NCI-H1105 (cell line): ENCODE data around the gene TIMM17A.

ENCODE experiments used
- DNase-seq: peaks from one replicate; lab custom pipeline; 2025; lab: John Stamatoyannopoulos, UW

TIMM17A gene

DNA sequence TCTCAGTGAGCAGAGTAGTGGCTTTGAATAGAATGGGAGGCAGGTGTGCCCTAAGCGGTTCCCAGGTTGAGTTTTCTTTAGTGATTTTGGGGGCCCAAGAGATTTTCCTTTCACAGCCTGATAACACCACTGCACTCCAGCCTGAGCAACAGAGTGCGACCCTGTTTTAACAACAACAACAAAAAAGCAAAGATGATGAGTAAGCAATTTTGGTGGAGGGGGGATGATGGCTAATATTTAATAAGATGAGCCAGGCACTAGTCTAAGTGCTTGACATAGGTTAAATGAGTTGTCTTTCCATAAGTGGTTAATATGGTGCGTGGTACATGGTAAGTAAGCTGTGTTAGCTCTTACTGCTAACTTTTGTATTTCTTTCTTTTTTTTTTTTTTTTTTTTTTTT is 29.1 kb downstream of the TIMM17A start:
- no peak for DNase-seq

DNA sequence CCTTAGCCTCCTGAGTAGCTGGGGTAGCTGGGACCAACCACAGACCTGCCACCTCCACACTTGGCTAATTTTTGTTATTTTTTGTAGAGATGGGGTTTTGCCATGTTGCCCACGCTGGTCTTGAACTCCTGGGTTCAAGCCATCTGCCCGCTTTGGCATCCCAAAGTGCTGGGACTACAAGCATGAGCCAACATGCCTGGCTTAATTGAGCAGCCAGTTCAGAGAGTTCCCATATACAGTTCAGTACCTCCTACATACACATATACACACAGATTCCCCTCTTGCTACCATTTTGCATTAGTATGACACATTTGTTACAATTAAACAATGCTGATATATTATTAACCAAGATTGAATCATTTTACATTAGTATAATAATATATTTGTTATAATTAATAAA is 30.1 kb downstream of the TIMM17A start:
- no peak for DNase-seq

DNA sequence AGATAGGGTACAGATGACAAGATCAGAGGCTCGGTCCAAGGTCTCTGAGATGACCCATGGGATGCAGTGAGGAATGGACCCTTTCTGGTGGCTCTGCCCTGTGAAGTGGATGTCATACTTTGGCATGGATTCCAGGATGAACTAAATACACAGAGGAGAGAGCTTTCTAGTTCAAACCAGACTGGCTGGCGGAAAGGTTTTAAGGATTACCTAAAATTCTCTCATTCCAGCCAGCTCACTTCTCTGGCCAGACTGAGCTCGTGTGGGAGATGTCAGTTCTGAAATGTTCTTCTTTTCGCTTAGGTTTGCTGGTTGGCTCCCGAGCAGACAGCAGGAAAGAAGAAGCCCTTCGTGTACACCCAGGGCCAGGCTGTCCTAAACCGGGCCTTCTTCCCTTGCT is 33.3 kb downstream of the TIMM17A start:
- no peak for DNase-seq

DNA sequence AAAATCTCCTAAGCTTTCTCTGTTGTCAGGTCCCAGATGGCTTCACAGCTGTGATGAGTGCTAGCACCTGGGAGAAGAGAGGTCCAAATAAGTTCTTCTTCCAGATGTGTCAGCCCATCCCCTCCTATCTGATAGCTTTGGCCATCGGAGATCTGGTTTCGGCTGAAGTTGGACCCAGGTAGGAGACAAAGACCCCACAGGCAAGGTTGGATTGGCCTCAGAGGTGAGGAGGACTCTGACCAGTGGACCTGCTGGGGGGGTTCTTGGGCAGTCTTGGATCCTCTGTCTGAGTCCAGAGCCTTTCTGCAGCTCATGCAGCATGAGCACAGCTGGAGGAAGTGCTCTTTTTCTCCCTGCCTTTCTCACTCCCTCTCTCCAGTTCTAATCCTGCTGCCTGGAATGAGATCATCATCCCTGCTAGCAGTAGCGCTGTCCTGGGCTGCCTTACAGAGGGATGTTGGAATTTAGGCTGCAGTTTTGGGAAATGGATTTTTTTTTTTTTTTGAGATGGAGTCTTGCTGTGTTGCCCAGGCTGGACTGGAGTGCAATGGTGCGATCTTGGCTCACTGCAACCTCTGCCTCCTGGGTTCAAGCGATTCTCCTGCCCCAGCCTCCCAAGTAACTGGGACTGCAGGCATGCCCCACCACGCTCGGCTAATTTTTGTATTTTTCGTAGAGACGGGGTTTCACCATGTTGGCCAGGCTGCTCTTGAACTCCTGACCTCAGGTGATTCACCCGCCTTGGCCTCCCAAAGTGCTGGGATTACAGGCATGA is 34.2 kb downstream of the TIMM17A start:
- DNase-seq, result no peak

DNA sequence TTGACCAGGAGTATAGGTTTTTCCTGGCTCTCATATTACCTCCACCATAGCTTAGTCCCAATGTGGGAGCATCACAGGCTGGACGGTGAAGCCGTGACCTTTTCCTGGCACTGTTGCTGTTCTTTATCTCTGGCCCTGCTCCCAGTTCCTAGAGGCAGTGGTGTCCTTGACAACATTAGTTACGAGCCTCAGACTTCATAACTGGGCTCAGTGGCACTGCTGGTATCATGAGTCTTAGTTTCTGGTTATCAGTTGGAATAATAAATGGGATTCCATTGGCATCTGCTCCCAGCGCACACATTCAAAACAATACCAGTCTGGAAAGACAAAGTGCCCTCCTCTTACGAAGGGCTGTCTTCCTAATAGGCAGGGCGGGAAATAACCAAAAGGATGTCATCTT is 35.1 kb downstream of the TIMM17A start:
- no peak for DNase-seq

DNA sequence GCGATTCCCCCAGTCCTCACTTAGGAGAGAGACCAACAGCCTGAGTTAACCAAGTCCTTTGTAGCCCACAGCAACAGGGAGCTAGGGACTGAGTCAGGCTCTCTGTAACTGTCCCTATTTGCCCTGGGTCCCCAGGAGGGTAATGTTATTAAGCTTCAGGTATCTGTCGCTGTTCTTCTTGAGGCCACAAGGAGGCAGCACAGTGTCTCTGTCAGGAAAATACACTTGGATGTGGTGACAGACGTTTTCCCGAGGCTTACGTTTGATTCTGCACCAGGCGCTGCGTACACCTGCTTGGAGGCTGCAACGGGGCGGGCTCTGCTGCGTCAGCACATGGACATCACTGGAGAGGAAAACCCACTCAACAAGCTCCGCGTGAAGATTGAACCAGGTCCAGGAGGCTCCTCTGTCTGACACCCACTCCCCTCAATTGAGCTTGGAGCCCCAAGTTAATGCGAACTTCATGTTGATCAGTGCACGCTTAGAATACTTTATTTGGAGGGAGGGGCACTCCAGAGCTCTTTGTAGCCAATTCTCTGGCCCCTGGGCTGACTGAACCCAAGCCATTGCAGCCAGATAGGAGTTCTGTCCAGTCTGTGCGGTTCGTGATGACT is 44.4 kb downstream of the TIMM17A start:
- DNase-seq, result peak; percentile 32

DNA sequence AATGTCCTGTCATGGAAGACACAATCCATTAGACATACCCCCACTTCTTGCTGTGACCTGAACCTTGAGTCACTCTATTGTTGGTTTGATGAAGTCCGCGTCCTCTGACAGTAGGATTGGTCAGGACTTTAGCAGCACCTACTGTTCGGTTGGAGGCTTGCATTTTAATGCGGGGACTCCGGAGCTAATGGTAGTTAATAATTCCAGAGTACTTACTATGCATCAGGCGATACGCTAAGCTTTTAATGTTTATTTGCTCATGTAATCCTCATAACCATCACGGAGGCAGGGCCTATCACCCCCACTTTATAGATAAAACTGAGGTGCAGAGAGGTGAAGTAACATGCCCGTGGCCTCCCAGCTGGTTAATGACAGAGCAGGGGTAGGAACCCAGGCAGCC is 47.2 kb downstream of the TIMM17A start:
- DNase-seq, result no peak

DNA sequence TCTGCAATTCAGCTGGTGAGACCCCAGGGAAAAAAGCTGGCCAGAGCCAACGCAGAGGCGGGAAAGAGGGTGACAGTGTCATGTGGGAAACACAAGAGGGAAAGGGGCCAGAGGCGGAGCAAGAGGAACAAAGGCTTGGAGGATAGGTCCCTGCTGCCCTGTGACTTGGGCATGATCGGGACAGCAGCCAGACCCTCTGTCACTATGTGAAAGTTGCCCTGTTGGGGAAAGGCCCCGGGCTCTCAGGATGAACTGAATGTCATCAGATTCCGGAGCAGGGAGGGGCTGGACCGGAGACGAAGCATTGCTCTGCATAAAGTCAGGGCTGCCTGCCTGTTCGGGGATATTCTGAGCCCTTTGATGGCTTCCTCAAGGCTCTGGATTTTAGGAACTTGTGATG is 49.4 kb downstream of the TIMM17A start:
- no peak for DNase-seq

DNA sequence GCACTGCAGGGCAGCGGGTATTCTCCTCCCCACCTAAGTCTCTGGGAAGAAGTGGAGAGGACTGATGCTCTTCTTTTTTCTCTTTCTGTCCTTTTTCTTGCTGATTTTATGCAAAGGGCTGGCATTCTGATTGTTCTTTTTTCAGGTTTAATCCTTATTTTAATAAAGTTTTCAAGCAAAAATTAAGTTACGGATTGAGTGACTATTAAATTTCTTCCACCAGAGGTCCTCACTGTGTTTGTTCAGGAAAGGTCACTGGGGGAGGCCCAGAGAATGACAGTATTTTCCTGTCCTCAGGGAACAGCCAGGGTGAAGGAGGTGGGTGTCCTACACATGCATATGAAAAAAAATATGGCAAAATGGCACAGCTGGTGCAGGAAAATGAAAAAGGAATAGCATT is 50.7 kb downstream of the TIMM17A start:
- DNase-seq, result no peak

DNA sequence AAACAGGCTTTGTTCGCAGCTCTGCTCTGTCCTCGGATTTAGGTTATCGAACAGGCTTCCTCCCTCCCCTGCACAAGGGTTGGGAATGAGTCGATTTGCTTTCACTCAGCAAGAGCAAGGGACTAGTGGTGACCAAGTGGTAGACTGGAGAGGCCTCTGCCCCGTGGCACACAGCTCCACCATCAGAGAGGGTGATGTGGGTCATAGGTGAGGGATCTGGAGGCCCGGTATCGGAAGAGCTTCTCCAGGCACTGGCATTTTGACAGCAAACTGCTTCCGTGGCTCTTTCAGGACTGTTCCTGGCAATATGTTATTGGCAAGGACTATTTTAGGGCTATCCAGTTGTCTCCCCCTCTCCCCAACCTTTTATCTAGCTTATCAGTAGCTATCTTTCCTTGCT is 52.0 kb downstream of the TIMM17A start:
- no peak for DNase-seq

DNA sequence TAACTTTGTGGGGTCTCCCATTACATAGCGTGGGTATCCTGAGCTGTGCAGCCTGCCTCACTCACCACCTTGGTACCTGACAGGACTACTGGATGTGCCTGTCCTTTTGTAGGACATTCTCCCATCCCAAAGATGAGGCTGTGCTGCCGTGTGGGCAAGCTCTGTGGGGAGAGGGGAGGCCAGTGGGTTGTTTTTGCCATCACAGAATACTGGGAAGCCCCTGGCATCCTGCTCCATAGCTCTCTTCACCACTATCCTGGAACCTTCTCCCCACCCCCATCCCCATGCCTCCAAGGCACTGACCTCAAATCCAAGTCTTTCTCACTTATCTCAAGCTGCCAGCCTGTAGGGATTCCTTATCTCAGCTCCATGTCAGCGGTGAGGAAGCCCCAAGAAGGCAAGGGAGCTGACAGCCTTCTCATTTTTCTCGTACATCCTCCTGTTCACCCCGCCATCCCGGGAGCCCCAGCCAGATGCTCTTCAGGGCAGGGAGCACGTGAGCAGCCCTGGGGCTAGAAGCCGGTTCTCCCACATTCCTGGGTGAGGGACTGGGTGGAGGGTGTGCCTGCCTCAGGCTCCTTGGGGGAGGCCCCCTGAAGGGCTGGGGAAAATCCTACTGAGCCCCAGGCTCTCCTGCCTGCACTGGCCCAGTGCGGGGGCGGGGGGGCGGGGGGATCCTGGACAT is 52.6 kb downstream of the TIMM17A start:
- peak; percentile 40 for DNase-seq

DNA sequence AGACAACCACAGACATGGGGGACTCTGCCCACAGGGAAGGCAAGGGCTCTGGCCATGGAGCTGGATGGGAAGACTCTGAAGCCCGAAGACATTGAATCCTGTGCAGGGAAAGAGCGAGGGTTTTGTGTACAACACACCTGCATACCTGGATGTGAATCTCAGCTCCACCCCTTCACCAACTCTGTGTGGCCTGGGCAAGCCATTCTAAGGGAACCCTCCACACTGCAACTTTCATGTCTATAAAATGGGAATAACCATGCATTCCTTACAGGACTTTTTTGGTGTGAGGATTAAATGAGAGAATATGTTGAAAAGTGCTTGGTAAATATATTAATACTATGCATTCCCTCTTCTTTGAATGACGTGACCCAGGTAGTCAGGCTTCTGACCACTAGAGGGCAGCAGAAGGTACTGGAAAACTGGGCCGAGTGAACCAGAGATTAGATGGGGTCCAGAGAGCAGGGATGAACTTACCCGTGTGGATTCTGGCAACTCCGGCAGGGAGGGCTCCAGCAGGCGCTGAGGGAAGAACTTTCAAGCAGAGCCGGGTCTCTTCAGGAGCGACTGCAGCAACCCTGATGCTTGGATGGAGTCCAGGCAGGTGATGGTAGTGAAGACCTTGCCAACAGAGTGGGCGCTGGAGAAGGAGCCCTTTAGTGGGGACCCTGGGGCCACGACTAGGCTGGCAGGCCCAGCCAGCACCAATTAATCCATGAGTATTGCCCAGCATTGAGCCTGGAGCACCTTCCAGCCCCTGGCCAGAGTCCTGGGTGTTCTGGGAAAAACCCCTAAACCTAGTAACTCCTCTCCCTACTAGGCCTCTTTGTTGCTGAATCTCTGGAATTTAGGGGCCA is 54.2 kb downstream of the TIMM17A start:
- DNase-seq, result peak; percentile 78

DNA sequence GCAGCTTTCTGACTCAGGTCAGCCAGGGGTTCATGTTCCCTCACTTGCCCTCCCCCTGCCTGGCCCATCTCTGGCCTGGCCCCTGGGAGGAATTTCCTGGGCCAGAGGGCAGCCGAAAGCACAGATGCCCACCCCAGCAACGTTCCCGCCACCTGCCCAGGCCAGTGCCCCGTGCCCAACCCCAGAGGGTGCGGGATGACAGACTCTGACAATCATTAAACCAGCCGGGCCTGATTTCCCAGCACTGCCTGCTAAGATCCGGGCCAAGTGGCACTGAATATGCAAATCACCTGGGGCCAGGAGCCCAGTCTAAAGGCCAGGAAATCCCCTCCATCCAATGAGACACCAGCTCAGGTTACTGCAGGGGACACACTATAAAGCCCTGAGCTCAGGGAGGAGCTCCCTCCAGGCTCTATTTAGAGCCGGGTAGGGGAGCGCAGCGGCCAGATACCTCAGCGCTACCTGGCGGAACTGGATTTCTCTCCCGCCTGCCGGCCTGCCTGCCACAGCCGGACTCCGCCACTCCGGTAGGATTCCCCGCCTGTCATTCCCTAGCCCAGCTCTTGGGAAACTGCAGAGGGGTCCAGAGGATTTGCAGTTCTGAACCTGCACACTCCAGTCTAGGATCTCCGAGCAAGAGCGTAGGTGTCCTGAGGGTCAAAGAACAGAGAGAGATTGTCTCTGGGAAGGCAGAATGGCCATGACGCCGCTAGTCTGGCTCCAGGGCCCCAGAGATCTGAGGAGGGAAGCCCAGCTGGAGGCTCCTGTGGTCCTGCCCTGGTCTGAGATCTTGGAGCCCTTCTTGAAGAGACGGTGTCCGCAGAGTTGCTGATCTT is 55.1 kb downstream of the TIMM17A start, which contains the start of gene ELF3:
Gene ELF3, plus strand, starts transcription at position 408 of the 836 bp plus-strand sequence. CDS start 550 bp downstream, outside the sequence.
- DNase-seq, result no peak

DNA sequence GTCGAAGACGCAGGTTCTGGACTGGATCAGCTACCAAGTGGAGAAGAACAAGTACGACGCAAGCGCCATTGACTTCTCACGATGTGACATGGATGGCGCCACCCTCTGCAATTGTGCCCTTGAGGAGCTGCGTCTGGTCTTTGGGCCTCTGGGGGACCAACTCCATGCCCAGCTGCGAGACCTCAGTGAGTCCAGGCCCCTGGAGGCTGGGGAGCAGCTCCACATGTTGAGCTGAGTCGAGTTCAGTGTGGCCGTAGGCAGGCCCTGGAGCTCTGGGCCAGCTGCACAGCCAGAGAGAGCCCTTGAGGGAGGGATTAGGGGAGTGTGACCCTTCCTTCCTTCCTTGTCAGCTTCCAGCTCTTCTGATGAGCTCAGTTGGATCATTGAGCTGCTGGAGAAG is 56.7 kb downstream of the TIMM17A start:
- DNase-seq, result no peak

DNA sequence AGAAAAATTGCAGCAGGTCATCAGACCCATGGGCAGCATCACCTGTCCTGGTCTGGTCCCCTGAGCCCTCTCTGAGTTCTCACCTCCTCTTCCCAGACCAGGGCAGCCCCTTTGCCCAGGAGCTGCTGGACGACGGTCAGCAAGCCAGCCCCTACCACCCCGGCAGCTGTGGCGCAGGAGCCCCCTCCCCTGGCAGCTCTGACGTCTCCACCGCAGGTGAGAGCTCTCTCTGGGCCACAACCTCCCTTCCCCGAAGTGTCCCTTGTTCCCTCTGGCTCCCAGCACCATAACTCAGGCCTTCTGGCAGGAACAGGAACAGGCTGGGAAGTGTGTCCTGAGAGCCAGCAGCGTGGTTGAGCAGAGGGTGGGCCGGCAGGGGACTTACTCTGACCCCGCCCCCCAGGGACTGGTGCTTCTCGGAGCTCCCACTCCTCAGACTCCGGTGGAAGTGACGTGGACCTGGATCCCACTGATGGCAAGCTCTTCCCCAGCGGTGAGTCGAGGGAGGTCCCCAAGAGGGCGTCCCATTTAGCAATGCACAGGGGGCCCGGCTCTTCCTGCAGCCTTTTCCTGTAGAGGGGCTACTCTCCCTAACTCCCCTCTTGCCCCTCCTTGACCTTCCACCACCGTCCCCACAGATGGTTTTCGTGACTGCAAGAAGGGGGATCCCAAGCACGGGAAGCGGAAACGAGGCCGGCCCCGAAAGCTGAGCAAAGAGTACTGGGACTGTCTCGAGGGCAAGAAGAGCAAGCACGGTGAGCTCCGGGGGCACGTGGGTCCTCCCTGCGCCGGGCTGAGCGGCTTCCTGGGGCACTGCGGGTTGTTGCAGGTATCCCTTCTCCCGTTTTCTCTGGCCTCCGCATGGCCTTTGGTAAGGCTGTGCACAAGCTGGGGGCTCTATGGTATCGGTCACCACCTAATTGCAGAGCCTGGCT is 57.5 kb downstream of the TIMM17A start:
- DNase-seq, result no peak

DNA sequence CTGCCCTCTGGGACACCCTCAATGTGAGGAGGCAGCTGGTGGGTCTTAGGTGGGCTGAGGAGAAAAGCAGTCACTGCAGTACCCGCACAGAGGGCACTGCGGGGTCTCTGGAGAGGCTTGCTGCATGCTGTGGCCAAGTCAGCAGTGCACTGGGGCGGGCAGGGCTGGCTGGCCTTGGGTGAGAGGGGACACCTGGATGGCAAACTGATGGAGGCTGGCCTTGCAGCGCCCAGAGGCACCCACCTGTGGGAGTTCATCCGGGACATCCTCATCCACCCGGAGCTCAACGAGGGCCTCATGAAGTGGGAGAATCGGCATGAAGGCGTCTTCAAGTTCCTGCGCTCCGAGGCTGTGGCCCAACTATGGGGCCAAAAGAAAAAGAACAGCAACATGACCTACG is 58.3 kb downstream of the TIMM17A start:
- DNase-seq, result no peak

DNA sequence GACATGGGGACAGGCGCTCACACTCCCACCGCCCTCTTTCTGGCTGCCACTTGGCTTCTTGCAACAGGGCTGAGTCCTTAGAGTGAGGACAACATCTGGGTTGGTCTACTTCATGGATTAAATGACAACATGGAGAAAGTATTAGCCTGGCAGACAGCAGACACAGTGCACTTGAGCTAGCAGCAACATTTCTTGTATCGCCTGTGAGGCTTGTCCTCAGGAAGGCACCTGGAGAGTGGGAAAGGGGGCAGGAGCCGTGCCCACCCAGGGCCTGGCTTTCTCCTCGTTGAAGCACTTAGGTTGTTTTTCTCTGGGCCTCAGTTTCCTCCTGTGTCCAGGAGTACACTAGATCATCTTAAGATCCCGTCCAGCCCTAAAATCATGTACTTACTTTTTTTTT is 58.8 kb downstream of the TIMM17A start:
- DNase-seq, result no peak

DNA sequence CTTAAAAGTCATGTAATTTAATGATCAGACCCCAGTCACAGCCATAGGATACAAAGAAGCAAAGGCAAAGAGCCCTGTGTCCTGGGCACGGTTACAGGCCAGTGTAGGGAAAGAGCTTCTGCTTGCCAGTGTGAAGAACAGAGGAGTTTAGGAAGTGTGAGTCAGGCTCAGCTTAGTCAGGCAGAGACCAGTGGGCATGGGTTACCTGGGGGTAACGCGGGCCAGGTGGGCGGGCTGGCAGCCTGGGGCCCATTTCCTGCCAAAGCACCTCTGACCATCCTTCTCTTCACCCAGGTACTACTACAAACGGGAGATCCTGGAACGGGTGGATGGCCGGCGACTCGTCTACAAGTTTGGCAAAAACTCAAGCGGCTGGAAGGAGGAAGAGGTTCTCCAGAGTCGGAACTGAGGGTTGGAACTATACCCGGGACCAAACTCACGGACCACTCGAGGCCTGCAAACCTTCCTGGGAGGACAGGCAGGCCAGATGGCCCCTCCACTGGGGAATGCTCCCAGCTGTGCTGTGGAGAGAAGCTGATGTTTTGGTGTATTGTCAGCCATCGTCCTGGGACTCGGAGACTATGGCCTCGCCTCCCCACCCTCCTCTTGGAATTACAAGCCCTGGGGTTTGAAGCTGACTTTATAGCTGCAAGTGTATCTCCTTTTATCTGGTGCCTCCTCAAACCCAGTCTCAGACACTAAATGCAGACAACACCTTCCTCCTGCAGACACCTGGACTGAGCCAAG is 59.8 kb downstream of the TIMM17A start:
- DNase-seq, result no peak

DNA sequence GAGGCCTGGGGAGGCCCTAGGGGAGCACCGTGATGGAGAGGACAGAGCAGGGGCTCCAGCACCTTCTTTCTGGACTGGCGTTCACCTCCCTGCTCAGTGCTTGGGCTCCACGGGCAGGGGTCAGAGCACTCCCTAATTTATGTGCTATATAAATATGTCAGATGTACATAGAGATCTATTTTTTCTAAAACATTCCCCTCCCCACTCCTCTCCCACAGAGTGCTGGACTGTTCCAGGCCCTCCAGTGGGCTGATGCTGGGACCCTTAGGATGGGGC is 60.3 kb downstream of the TIMM17A start:
- DNase-seq, result no peak
